Stimulated activated CD8-positive, alpha-beta memory T cell treated with anti-CD3 and anti-CD28 coated beads, Interleukin-15, amount 100 ng/mL, for 48 hours (primary cell): ENCODE measurements around the gene ALG5.

Source experiments
- DNase-seq, 2 donors: peaks; one replicate each; pipeline ENCODE4 v3.0.0-alpha.2; 2020; ENCODE audit warnings: low read depth in 2 of 2

ALG5 gene

DNA sequence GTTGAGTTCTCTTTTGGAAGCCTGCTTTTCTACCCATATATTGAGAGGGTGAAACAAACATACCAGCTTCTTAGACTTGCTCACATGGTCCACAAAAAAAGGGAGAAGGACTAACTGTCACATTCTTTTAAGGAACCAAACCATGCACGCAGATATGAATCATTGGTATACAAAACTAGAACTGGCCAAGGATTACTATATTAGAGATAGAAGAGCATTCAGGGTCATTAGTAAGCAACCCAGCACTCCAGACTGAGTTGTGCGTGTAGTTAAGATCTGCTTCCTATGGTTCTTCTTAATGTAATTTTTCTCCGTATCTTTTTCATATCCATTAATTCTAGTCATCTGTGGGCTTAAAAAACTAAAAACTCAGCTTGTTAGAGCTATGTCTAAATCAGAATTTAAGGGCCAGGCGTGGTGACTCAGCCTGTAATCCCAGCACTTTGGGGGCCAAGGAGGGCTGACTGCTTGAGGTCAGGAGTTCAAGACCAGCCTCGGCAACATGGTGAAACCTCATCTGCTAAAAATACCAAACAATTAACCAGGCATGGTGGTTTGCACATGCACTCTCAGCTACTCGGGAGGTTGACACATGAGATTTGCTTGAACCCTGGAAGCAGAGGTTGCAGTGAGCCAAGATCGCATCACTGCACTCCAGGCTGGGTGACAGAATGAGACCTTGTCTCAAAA lies 19.6 kb downstream of the ALG5 start:
- no peak for DNase-seq

DNA sequence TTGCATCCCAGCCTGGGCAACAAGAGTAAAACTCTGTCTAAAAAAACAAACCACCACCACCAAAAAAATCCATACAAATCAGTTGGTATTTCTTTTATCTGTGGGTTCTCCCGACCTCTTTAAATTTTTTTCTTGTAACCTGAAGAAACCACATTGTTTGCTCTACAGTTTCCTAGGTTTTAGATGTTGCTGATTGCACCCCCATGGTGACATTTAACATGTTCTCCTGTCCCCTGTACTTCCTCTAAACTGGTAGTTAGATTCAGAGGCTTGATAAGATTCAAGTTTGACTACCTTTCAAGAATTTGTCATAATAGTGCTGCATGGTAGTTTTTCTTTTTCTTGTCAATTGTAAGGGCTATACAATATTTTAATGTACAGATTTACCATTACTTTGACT lies 24.0 kb downstream of the ALG5 start:
- DNase-seq, result no peak

DNA sequence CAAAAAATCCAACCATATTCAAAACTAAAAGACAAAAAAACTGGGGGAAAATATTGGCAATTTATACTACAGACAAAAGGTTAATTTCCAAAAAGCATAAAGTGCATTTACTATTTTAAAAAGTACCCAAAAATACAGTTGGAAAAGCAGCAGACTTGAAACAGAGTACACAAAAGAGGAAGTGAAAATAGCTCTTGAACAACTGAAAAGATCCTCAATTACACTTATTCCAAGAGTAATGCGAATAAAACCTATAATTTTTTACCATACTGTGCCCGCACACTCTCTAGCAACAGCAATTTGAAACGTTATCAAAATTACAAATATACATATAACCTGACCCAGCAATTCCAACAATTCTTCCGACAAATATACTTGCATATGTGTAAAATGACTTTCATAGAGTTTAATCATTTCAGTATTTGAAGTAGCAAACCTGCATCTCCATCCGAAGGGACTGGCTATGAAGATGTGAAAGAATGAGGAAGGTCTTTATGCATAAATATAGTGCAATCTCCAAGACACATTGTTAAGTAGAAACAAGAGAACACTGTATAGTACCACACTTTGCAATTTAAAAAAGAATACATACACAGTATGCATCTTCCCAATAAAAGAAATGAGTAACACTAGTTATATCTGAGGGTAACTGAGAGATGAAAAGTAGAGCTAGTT lies 25.4 kb downstream of the ALG5 start:
- no peak for DNase-seq

DNA sequence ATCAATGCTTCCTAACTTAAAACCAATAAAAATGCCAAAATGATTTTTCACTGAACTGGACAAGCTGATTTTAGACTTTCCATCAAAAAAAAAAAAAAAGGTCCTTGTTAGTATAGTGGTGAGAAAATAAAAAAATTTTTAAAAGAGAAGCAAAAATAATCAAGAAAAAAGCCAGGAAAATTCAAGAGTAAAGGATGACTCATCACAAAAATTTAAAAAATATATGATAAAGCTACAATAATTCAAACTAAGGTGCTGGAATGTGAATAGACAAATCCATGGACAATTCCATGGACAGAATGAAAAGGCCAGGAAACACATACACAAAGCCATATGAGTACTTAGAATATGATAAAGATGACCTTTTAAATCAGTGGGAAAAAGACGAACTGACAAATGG lies 26.1 kb downstream of the ALG5 start:
- no peak for DNase-seq

DNA sequence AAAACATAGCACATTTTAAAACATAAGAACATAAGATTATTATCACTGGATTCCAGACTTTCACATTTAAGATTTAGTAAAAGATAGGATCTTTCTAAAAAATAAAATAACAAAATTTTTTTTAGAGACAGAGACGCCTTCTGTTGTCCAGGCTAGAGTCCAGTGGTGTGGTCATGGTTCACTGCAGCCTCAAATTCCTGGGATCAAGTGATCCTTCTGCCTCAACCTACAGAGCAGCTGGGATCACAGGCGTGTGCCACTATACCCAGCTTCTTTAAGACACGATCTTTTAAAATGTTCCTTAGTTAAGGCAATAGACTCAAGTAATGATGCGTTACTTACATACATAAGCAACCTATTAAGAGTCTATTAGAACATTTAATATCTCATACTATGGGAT lies 32.7 kb downstream of the ALG5 start:
- DNase-seq, result no peak

GRCh38 chr13:36965767-36966166 lies 33.4 kb downstream of the ALG5 start:
- DNase-seq, result no peak

DNA sequence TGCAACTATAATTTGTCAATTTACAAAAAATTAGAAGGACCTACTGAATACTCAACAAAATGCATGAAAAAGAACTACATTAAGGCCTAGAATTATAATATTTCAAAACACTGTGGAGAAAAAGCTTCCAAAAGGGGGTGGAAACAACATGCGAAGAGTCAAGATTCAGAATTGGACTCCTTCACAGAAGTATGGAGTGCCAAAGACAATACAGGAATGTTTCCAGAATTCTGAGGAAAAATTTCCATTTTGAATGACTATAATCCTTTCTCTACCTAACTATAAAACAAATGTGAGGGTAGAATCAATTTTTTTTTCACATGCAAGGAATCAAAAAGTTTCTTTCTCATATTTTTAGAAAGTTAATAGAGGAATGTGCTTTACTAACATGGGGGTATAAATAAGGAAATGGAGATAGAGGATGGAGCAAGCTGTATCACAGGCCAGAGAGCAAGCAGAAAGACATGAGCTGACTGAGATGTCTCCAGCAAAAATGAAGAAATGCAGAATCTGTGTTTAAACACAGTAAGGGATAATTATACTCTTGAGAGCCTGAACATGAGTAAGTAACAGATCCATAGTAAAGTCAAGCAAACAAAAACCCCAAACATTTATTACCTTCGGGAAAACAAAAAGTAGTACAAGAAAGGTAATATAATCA lies 39.6 kb downstream of the ALG5 start:
- no peak for DNase-seq

DNA sequence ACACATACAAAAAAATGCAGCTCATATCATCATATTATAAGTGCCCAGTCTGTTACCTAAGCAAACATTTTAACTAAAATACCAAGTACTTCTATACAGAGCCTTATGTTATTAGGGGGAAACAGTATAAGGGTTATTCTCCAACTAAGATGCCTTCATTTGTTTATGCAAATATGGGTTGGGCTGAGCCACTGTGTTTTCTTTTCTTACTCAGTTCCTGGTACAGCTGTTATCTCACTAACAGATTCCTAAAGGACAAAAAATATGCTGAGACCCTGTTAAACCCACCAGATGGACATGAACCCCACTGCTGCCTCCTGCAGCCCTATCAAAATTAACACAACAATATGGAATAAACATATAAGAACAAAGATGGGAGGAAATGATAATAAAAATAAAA lies 44.6 kb downstream of the ALG5 start:
- DNase-seq, result no peak

GRCh38 chr13:36950920-36951319 lies 48.2 kb downstream of the ALG5 start:
- DNase-seq, result no peak

DNA sequence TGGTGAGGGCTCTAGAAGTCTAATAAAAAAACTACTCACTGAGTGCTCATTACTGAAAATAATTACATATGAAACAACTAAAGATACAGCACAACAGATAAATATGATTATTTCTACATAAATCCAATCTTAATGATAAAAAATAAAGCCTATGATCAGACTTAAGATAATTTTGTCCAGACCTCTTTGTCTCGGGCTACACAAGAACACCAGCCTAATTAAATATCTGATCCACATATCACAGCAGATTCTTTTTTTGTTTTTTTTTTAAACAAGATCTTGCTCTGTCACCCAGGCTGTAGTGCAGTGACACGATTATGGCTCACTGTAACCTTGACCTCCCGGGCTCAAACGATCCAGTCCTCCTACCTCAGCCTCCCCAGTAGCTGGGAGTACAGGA lies 48.8 kb downstream of the ALG5 start:
- DNase-seq, result no peak

- no peak for DNase-seq
Observed at GRCh38 chr13:36945078-36945477, 54.1 kb downstream of the ALG5 start.

- no peak for DNase-seq
Observed at GRCh38 chr13:36925603-36926002, 73.5 kb downstream of the ALG5 start.

DNA sequence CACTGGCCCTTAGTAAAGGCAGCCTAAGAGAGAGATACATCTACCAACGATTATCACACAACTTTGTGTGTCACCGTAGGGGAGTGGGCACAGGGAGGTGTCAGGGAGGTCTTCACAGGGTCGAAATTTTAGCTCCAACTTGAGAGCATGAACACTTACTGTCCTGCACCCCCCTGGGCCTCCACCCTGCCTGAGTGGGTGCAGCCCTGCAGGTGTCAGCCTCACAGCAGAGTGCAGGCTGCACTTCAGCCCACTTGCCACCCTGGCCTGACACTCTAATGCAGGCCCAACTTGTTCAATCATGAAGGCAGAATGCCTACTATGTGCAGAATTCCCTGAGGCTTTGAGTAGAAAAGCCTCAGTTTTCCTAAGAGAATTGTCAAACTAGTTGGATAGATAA lies 75.1 kb downstream of the ALG5 start:
- DNase-seq, result no peak

DNA sequence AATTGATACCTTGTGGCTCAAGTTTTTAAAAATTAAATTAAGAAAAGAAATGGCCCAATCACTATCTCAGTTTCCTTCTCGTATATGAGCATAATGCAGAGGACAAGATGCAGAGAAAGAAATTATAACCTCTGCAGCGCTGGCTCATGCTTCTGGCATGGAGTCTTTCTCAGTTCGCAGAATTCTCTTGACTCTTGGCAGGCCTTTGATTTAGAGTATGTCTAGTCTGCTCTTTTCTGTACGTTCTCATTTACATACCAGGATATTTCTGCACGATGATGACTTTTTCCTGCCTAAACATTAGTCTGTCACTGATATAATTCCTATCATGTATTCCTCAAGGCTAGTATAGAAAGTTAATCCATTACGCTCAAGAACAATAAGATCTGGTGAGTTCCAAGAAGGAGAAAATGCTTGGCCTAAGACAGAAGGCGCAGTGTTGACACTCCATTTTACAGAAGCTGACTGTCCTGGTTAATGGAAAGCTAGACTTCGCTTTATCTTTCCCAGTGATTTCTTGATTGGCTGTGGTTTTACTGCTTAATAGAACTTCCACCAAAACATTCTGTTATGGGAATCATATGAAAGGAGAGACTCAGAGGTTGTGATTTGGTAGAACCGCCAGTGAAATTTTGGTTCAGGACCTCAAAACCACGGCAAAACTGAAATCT lies 77.4 kb downstream of the ALG5 start:
- no peak for DNase-seq

- DNase-seq, result no peak
Observed at GRCh38 chr13:36920616-36921185, 78.4 kb downstream of the ALG5 start.

DNA sequence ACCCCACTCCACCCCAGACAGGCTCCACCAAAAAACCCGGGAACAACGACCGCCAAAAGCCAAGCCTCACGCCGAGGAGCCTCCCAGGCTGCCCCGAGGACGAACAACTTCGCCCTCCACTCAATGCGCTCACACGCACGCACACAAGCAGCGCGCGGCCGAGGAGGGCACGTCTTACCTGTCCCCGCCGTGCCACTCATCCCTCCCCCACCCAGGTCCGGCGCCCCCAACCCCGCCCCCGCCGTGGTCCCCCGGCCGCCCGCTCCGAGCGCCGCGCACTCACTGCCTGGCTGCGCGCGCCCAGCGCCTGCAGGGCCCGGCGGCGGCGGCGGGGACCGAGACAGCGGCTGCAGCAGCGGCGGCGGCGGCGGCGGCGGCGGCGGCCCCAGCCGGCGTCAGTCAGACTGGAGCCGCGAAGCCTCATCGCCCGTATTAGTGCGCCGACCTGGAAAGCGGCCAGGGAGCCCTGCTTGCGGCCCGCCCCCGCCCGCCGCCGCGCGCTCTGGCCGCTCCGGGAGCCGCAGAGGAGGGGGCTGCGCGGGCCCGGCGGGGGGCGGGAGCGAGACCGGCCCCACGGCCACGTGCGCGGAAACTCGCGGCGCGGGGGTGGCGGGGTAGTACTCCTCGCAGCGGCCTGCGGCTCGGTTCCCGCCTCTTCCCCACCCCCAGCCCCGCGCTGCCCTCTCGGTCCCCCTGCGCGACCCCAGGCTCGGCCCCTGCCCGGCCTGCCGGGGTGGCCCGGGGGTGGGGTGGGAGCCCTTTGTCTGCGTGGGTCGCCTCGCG lies 79.1 kb downstream of the ALG5 start, which contains the start of gene SMAD9:
Gene SMAD9, minus strand, starts transcription at position 406 of the 783 bp plus-strand sequence. CDS start 40,549 bp downstream, outside the sequence.
- no peak for DNase-seq

GRCh38 chr13:36919171-36919832 lies 79.8 kb downstream of the ALG5 start:
- no peak for DNase-seq

- no peak for DNase-seq
Observed at GRCh38 chr13:36918246-36919131, 80.7 kb downstream of the ALG5 start.

DNA sequence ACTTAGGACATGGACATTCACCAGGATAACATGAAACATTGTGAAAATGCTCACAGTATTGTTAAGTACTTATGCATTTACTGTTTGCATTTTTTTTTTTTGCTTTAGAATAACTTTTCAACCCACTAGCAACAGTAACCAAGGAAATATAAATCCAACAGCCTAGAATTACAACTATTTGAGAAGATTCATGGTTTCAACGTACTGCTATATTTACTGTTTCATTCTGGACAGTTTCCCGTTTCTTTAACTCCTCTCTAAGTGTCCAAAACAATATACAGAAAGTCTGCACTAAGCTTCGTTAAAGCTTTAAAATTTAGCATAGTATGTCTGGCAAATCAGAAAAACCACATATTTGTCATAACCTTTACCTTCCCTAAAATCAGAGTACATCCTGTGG lies 81.8 kb downstream of the ALG5 start:
- no peak for DNase-seq
